GM19455 (cell line): ENCODE measurements around the gene RHNO1.
A peak's percentile ranks its signal among the peaks of the same experiment; 100 is the strongest.

Source experiments
- ATAC-seq: cut with Tn5 transposase; IDR thresholded peaks from one replicate; pipeline ENCODE4 v1.9.1; 2021; ENCODE audit not compliant: unreplicated experiment

The RHNO1 gene

GRCh38 chr12:2877047-2877952 is at the start of gene RHNO1, which contains the start of gene FOXM1:
RHNO1 (plus strand) TSS chr12:2877223; CDS start chr12:2885367, 8,144 bp downstream.
FOXM1 (minus strand) TSS chr12:2877174; CDS start chr12:2874478, 2,696 bp downstream.
- peak; percentile 77 for ATAC-seq

GRCh38 chr12:2829275-2829674 is 47.7 kb upstream of the RHNO1 start:
- ATAC-seq, result no peak

- no peak for ATAC-seq
Measured at GRCh38 chr12:2832550-2833127, 44.4 kb upstream of the RHNO1 start.

- no peak for ATAC-seq
Measured at GRCh38 chr12:2833327-2833726, 43.7 kb upstream of the RHNO1 start.

- no peak for ATAC-seq
Measured at GRCh38 chr12:2833810-2834209, 43.2 kb upstream of the RHNO1 start.

DNA sequence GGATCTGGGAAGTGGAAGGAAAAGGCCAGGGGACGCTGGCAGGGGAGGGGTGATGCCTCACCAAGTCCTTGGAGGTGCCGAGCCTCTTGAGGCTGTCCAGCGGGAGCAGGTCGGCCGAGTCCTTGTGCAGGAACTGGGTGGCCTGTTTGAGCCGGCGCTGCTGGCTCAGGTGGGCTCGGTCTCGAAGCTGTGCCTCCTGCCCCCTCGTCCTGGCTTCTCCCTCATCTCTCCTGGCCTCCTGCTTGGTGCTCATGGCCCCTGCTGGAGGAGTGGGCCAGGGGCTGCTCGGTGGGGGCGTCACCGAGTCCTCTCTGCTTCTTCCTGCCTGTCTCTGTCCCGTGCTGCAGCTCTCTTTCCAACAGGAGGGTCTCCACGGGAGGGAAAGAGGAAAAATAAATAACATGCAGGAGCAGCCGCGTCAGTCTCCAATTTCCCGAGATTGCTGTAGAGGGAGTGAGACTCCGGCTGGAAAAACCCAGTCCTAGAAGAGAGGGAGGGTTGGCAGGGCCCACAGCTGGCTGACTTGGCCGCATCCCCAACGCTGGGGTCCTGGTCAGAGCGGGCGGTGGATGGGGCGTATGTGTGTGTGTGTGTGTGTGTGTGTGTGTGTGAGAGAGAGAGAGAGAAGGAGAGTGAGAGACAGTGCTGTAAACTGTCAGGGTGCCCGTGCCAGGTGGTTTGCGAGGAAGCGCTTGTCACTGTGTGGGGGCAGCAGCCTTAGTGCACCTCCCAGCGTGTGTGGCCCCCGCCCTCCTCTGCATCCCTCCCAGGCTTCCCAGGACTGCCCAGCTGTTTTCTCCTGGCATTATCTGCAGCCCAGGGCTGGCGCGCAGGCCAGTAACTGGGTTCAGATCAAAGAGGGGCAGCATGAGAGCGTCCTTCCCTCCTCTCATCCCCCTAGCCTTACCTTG is 42.2 kb upstream of the RHNO1 start, which contains the start of gene NRIP2:
TSS of gene NRIP2 (minus strand) at position 455 of the 911 bp plus-strand sequence. CDS start at position 403, 52 bp downstream.
- ATAC-seq, result no peak

GRCh38 chr12:2835691-2836403 is 41.2 kb upstream of the RHNO1 start:
- no peak for ATAC-seq

DNA sequence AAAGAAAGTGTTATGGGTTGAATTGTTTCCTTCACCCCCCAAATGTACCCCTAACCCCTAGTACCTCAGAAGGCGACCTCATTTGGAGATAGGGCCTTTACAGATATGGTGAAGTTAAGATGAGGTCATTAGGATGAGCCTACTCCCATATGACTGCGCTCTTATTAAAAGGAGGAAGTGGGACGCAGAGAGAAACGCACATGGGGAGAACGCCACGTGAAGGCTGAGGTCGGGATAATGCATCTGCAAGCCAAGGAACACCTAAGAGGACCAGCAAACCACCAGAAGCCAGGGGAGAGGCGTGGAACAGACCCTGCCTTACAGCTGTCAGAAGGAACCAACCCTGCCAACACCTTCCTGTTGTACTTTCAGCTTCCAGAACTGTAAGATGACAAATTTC is 40.4 kb upstream of the RHNO1 start:
- ATAC-seq, result no peak

GRCh38 chr12:2841056-2841650 is 35.9 kb upstream of the RHNO1 start:
- ATAC-seq, result no peak

GRCh38 chr12:2842948-2843347 is 34.1 kb upstream of the RHNO1 start:
- ATAC-seq, result no peak

DNA sequence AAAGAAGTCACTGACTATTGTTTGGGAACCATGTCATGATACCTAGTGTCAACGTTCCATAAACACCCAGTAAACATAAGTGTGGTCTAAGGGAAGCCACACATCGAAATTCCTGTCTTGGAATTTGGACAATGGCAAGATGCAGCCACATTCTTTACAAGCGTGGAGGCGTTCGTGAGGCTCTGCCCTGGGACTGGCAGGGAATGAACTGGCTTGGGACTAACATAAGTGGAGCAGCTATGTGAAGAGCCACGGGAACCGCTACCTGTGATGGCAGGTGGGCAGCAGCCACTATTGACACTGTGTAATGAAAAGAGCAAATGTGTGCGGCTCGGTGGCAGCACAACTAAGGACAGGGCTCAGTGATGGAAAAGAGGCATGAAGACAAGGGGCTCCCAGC is 32.2 kb upstream of the RHNO1 start:
- ATAC-seq, result no peak

DNA sequence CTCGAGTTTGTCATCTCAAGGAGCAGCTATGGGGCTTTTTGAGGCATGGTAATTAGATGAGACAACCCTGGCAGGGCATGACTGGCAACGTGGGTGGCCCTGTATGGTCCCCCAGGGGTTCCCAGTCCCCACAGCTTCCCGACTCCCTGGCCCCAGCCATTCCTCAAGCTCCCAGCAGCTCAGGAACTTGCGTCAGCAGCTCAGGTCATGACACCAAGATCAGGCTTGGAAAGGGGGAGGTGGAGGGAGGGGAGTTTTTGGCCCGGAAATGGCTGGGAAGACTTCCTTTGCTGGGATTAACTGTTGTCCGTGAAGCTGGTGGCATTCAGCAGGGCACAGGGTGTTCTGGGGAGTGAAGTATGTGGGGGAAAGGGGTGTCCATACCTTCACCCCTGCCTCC is 31.7 kb upstream of the RHNO1 start:
- no peak for ATAC-seq

DNA sequence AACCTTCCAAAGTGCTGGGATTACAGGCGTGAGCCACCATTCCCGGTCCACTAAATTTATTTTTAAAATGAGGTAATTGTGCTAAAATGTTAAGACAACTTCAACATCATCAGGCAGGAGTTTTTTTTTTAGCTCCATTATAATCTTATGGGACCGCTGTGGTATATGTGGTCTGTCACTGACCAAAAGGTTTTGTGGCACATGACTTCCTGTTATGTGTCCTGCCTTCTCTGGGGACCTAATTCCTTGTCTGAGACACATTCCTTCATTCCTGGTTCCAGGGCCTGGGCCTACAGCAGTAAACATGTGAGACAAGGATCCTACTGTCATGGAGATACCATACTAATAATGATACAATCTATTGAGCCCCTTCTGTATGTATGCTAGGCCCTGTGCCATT is 25.1 kb upstream of the RHNO1 start:
- no peak for ATAC-seq

DNA sequence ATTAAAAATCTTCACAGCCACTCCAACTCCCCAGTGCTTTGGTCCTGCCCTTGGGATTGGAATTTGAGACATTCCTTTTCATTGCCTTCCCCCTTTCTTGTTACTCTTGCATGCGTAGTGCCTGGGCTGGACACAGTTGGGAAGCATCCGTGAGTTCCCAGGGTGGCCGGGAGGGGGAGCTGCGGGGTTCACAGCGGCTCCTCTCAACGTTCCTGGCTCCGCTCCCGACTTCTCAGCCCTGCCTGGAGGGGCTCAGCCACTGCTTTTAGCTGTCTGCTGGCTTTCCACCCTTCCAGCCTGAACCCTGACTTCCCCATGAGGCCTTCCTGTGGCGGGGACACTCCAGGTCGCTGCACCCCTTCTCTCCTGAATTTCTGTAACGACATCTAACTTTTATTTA is 23.4 kb upstream of the RHNO1 start:
- no peak for ATAC-seq

GRCh38 chr12:2854669-2855453 is 22.2 kb upstream of the RHNO1 start:
- ATAC-seq, result no peak

DNA sequence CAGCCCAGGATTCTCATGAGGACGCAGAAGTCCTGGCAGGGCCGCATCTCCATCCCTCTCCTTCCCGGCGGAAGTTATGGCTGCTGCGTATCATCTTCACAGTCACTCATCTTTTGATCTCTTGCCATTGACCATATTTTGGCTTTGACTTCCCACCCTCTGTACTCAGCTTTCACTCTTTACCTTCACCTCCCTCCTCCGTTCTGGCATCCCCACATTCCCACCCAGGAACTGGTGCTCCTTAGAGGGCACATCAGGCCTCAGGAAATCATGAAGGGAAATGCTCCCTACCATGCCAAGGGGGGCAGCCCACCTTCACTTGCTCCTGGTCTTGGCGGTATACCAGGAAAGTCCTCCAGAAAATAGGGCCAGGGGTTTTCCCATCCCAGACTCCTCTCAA is 21.5 kb upstream of the RHNO1 start:
- ATAC-seq, result no peak

DNA sequence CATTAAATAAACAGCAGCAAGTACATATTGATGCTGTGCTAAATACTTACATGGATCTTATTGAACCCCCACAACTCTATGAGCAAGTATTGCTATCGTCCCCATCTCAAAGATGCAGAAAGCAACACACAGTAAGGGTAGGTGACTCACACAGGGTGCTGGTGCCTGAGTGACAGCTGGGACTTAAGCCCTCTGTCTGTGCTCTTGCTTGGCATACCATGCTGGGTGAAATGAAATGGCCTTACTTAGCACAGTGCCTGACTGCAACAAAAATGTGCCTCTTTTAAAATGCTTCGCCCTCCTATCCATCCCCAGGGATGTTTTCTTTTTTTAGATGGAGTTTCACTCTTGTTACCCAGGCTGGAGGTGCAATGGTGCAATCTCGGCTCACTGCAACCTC is 21.0 kb upstream of the RHNO1 start:
- ATAC-seq, result no peak

DNA sequence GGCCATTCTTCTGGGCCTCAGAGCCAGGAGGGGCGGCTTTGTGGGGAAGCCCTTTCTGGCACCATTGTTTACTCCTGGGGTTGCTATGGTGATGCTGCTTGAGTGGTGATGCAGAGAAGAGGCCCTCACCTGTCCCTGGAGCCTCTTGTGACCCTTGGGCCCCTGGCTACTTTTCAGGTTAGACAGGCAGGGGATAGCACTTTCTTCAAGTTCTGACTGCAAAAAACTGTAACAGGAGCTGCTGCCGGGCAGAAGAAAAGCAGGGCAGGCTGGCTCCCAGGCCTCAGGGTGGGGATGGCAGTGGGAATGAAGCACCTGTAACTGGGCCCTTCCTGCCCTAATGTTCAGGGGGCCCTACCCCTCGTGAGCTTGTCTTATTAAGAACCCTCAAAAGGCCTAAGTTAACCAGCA is 20.0 kb upstream of the RHNO1 start, which contains the start of gene TEX52:
TSS of gene TEX52 (minus strand) at position 19 of the 411 bp plus-strand sequence. CDS start at position 6, 13 bp downstream.
- no peak for ATAC-seq

- ATAC-seq, result no peak
Measured at GRCh38 chr12:2857576-2857975, 19.4 kb upstream of the RHNO1 start.
